GM13977 (cell line): ENCODE measurements around the gene NLRP2B.
"Not testable (repeated sequence)": the region's sequence is repeated elsewhere in the genome, so short reads cannot be mapped to it uniquely, and the experiment has no call there.

ENCODE experiments used
- DNase-seq: peaks from one replicate; pipeline ENCODE4 v3.0.0; 2012; ENCODE audit warnings: low spot score
- in situ Hi-C: fragments of 300-500 bp; cut with MboI; formaldehyde crosslinking; loops from one replicate; pipeline ENCODE4 v1.12.0; 2022; ENCODE audit warnings: low sequenced_read_pairs, low pct_unique_long_range_greater_than_20kb, mixed read lengths, inconsistent platforms; ENCODE audit not compliant: unreplicated experiment
- TF ChIP-seq, protein P1 (sequence below): IDR thresholded peaks from 2 replicates; pipeline ENCODE4 v1.5.1; 2012; ENCODE audit warnings: mild to moderate bottlenecking, control low read depth; ENCODE audit not compliant: insufficient read depth; ENCODE audit errors: extremely low read depth, missing control alignments

NLRP2B gene

DNA sequence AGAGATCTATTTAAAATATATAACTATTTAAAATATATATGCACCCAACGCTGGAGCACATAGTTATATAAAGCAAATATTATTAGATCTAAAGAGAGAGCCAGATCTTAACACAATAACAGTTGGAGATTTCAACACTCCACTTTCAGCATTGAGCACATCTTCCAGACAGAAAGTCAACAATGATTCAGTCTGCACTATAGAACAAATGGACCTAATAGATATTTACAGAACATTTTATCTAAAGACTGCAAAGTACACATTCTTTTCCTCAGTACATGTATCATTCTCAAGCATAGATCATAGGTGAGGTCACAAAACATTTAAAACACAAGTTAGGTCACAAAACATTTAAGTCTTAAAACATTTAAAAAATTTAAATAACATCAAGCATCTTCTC, 36.4 kb downstream of the NLRP2B start:
- in situ Hi-C loops = loop anchor here (25.0 kb wide), 1 partner anchor 94 kb away; no protein-coding TSS in a partner anchor
- TF ChIP-seq, protein P1, sequence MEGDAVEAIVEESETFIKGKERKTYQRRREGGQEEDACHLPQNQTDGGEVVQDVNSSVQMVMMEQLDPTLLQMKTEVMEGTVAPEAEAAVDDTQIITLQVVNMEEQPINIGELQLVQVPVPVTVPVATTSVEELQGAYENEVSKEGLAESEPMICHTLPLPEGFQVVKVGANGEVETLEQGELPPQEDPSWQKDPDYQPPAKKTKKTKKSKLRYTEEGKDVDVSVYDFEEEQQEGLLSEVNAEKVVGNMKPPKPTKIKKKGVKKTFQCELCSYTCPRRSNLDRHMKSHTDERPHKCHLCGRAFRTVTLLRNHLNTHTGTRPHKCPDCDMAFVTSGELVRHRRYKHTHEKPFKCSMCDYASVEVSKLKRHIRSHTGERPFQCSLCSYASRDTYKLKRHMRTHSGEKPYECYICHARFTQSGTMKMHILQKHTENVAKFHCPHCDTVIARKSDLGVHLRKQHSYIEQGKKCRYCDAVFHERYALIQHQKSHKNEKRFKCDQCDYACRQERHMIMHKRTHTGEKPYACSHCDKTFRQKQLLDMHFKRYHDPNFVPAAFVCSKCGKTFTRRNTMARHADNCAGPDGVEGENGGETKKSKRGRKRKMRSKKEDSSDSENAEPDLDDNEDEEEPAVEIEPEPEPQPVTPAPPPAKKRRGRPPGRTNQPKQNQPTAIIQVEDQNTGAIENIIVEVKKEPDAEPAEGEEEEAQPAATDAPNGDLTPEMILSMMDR = no peak
- no peak for DNase-seq

DNA sequence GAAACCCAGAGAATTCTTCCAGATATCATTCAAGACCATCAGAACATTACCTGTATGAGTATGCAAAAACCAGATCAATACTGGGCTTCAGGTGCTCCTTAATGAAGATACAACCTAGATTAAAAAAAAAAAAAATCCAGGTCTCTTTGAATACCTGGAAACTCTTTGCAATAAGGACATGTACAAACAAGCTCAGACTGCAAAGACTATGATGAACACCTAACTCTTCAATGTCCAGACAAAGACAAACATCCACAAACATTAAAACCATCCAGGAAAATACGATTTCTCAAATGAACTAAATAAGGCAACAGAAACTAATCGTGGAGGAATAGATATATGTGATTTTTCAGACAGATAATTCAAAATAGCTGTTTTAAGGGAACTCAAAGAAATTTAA, 38.7 kb downstream of the NLRP2B start:
- in situ Hi-C loops = loop anchor here (25.0 kb wide), 1 partner anchor 96 kb away; no protein-coding TSS in a partner anchor
- no peak for DNase-seq
- TF ChIP-seq, protein P1 = no peak

- in situ Hi-C loops = loop anchor here (25.0 kb wide), 1 partner anchor 97 kb away; no protein-coding TSS in a partner anchor
- TF ChIP-seq, protein P1 = no peak
Observed at GRCh38 chrX:57640674-57641016, 39.4 kb downstream of the NLRP2B start.

GRCh38 chrX:57629438-57629837, 50.6 kb downstream of the NLRP2B start:
- not testable (repeated sequence) for DNase-seq
- in situ Hi-C loops = loop anchor here (25.0 kb wide), 1 partner anchor 108 kb away; no protein-coding TSS in a partner anchor

More at GRCh38 chrX:57640674-57641016, 39.4 kb downstream of the NLRP2B start:
- no peak for DNase-seq
